ENCODE data around the gene TMEM255B.
A peak's percentile ranks its signal among the peaks of the same experiment; 100 is the strongest.

TMEM255B gene

DNA sequence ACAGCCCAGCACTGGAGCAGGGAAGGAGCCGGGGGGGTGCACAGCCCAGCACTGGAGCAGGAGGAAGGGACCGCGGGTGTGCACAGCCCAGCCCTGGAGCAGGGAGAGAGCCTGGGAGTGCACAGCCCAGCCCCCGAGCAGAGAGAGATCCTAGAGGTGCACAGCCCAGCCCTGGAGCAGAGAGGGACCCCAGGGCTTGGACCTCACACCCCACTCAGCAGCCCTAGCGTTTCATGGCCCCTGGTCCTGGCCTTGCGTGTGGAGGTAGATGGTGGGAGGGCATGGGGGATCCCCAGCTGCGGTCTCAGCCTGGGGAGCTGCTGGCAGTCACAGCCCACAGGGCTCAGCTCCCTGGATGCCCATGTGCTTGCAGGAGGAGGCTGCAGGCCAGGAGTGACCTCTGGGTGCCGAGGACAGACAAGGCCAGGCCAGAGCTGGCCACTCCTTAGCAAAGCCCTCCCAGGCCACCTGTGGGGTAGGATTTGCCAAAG lies 79.7 kb downstream of the TMEM255B start:
- Histone ChIP-seq H3K9me3 (replicated peaks; ENCODE audit: low read length) (no peaks in the 10 kb centered on the region), H3K4me1 (ENCODE audit: control insufficient read depth, insufficient read depth, low read length) (peaks cover 52% of the 10 kb centered on the region), H3K9ac (ENCODE audit: low read depth, low read length) (peak overlapping the region; percentile 48), H3K4me3 (ENCODE audit: low read length) (peak overlapping the region; percentile 62), H3K27me3 (ENCODE audit: control insufficient read depth, insufficient read depth, low read length) (no peaks in the 10 kb centered on the region), H3K36me3 (ENCODE audit: insufficient read depth, low read length) (peaks cover 50% of the 10 kb centered on the region), H3K4me2 (ENCODE audit: low read length) (peak overlapping the region; percentile 68)

- Histone ChIP-seq H3K4me1 (ENCODE audit: control insufficient read depth, insufficient read depth, low read length) (peaks cover 52% of the 10 kb centered on the region), H3K36me3 (ENCODE audit: insufficient read depth, low read length) (peaks cover 51% of the 10 kb centered on the region), H3K4me2 (ENCODE audit: low read length) (peak overlapping the region; percentile 68), H3K27me3 (ENCODE audit: control insufficient read depth, insufficient read depth, low read length) (no peaks in the 10 kb centered on the region), H3K4me3 (ENCODE audit: low read length) (no peak overlapping the region), H3K9me3 (replicated peaks; ENCODE audit: low read length) (no peaks in the 10 kb centered on the region), H3K9ac (ENCODE audit: low read depth, low read length) (peak overlapping the region; percentile 50)
Observed at GRCh38 chr13:113839536-113840204, 80.6 kb downstream of the TMEM255B start.

DNA sequence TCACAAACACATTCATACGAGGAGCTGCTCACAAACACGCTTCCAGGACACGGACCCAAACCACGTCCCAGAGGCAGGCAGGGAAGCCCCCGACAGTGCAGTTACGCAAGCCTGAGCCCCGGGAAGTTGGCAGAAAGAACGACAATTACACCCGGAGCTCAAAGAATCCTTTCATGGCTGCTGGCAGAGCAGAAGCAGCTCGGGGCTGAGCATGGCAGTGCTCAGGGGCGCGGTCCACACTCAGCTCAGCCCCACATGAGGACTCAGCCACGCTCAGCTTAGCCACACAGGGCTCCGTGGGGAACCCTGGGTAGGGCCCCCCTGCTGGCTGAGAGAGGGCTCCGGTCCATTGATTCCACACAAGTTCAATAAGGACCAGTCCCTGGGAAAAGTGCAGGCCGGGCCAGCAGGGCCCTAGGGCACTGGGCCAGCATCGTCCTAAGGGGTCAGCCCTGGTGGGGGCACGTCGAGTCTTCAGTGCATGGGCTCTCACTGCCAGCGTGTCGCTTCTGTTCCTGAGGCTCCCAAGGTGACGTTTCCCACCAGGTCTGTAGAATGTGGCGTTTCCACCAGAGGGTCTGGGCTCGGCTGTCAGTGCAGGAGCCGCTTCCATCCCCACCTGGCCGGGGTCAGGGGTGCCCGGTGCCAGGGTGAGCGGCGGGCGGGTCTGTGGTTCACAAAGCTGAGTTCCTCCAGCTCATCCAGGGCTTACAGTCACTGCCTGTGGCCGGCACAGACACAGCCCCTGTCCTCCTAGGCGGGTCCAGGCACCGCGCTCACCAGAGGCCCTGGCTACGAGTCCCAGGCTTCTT lies 81.7 kb downstream of the TMEM255B start:
- Histone ChIP-seq H3K9ac (ENCODE audit: low read depth, low read length) (peak overlapping the region; percentile 50), H3K4me2 (ENCODE audit: low read length) (peak overlapping the region; percentile 32)

GRCh38 chr13:113841353-113841650 lies 82.3 kb downstream of the TMEM255B start:
- Histone ChIP-seq H3K4me2 (ENCODE audit: low read length) (no peak overlapping the region), H3K4me3 (ENCODE audit: low read length) (no peak overlapping the region), H3K4me1 (ENCODE audit: control insufficient read depth, insufficient read depth, low read length) (peaks cover 42% of the 10 kb centered on the region), H3K27me3 (ENCODE audit: control insufficient read depth, insufficient read depth, low read length) (no peaks in the 10 kb centered on the region), H3K9ac (ENCODE audit: low read depth, low read length) (no peak overlapping the region), H3K36me3 (ENCODE audit: insufficient read depth, low read length) (peaks cover 61% of the 10 kb centered on the region), H3K9me3 (replicated peaks; ENCODE audit: low read length) (no peaks in the 10 kb centered on the region)

More for the DNA sequence above, 81.7 kb downstream of the TMEM255B start:
- no peak overlapping the region for H3K4me3 ChIP-seq (ENCODE audit: low read length)
- H3K9me3 ChIP-seq (replicated peaks; ENCODE audit: low read length) = no peaks in the 10 kb centered on the region
- H3K36me3 ChIP-seq (ENCODE audit: insufficient read depth, low read length) = peaks cover 56% of the 10 kb centered on the region
- no peaks in the 10 kb centered on the region for H3K27me3 ChIP-seq (ENCODE audit: control insufficient read depth, insufficient read depth, low read length)
- H3K4me1 ChIP-seq (ENCODE audit: control insufficient read depth, insufficient read depth, low read length) = peaks cover 45% of the 10 kb centered on the region

DNA sequence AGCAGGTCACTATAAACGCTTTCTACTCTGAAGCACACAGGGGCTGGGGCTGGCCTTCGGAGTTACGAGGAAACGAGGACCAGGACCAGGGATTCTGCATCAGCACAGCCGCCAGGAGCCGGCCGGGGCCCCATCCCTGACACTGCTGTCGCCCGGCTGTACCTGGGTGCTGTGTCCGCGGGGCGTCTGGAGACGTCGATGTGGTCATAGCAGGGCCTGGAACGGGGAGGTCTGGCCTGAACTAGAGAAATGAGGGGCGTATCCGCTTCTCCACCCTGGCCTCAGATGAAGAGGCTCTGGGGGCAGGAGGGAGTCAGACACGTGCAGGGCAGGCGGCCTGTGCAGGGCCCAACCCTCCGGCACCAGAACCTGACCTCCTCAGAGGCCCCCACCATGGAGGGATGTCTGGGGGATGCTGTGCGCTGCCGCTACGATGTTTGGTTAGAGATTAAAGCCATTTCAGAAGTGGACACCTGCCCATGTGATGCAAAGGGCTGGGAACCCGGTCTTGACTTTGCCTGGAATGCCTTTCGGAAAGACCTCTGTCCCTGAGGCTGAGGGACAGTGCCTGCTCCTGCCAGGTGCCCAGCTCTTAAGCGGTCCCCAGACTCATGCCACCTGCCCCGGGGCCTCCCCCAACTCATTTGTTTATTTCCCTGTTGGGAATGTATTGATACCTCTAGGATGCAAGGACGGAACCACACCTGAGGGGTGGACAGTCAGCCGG lies 83.5 kb downstream of the TMEM255B start:
- Histone ChIP-seq H3K36me3 (ENCODE audit: insufficient read depth, low read length) (peaks cover 71% of the 10 kb centered on the region), H3K27me3 (ENCODE audit: control insufficient read depth, insufficient read depth, low read length) (no peaks in the 10 kb centered on the region), H3K4me2 (ENCODE audit: low read length) (no peak overlapping the region), H3K9ac (ENCODE audit: low read depth, low read length) (no peak overlapping the region), H3K4me1 (ENCODE audit: control insufficient read depth, insufficient read depth, low read length) (peaks cover 34% of the 10 kb centered on the region), H3K4me3 (ENCODE audit: low read length) (no peak overlapping the region), H3K9me3 (replicated peaks; ENCODE audit: low read length) (no peaks in the 10 kb centered on the region)

DNA sequence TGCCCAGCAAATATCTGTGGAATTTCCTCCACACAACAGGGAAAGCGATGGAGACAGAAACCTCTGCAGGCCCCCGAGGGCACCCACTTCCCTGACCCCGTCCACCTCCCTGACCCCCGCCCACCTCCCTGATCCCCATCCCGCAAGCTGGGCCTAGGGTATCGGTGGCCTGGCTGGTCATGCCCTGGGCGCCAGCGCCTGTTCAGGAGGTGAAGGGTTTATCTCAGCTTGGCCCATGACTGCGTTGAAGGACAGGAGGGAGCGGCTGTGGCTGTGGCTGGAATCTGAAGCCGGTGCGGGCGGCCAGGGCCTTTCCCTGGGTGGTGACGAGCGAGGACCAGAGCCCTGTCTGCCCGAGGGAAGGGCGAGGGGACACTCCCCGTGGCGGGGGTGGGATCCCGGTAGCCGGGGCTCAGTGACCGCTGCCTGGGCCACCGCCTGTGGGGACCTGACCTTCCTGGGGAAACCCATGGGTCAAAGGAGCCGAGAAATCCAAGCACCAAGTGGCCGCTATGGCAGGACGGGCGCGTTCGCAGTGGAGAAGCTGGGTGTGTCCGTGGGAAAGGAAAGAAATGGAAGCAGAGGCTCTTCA lies 84.1 kb downstream of the TMEM255B start:
- peaks cover 72% of the 10 kb centered on the region for H3K36me3 ChIP-seq (ENCODE audit: insufficient read depth, low read length)
- H3K27me3 ChIP-seq (ENCODE audit: control insufficient read depth, insufficient read depth, low read length) = no peaks in the 10 kb centered on the region
- peaks cover 28% of the 10 kb centered on the region for H3K4me1 ChIP-seq (ENCODE audit: control insufficient read depth, insufficient read depth, low read length)

GRCh38 chr13:113843864-113844556 lies 85.0 kb downstream of the TMEM255B start:
- H3K9me3 ChIP-seq (replicated peaks; ENCODE audit: low read length) = no peaks in the 10 kb centered on the region

More for the DNA sequence above, 84.1 kb downstream of the TMEM255B start:
- no peak overlapping the region for H3K9ac ChIP-seq (ENCODE audit: low read depth, low read length)
- no peak overlapping the region for H3K4me2 ChIP-seq (ENCODE audit: low read length)
- H3K9me3 ChIP-seq (replicated peaks; ENCODE audit: low read length) = no peaks in the 10 kb centered on the region
- H3K4me3 ChIP-seq (ENCODE audit: low read length) = no peak overlapping the region

DNA sequence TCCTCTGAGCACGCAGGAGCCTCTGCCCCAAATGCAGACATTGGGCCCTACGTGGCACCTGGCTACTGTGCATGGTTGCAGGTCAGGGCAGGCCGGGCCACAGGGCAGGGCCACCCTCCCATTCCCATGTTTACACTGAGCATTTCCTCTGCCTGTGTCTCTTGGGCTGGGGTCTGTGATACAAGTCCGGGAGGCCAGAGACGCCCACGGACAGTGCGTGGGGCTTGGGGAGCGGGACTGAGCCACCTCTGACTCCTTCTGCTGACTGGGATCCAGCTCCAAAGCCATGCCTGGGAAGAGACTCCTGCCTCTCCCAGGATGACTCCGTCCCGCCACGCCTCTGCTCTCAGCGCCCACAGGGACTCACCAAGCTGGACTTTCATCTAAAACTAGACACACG lies 86.0 kb downstream of the TMEM255B start:
- Histone ChIP-seq H3K4me3 (ENCODE audit: low read length) (no peak overlapping the region), H3K9ac (ENCODE audit: low read depth, low read length) (no peak overlapping the region), H3K4me2 (ENCODE audit: low read length) (no peak overlapping the region), H3K9me3 (replicated peaks; ENCODE audit: low read length) (no peaks in the 10 kb centered on the region), H3K27me3 (ENCODE audit: control insufficient read depth, insufficient read depth, low read length) (no peaks in the 10 kb centered on the region), H3K4me1 (ENCODE audit: control insufficient read depth, insufficient read depth, low read length) (peaks cover 23% of the 10 kb centered on the region), H3K36me3 (ENCODE audit: insufficient read depth, low read length) (peaks cover 70% of the 10 kb centered on the region)

More at GRCh38 chr13:113843864-113844556, 85.0 kb downstream of the TMEM255B start:
- no peaks in the 10 kb centered on the region for H3K27me3 ChIP-seq (ENCODE audit: control insufficient read depth, insufficient read depth, low read length)
- H3K9ac ChIP-seq (ENCODE audit: low read depth, low read length) = no peak overlapping the region
- no peak overlapping the region for H3K4me3 ChIP-seq (ENCODE audit: low read length)
- H3K36me3 ChIP-seq (ENCODE audit: insufficient read depth, low read length) = peaks cover 76% of the 10 kb centered on the region
- H3K4me1 ChIP-seq (ENCODE audit: control insufficient read depth, insufficient read depth, low read length) = peaks cover 23% of the 10 kb centered on the region
- H3K4me2 ChIP-seq (ENCODE audit: low read length) = no peak overlapping the region

GRCh38 chr13:113845723-113846635 lies 87.0 kb downstream of the TMEM255B start:
- Histone ChIP-seq H3K4me2 (ENCODE audit: low read length) (no peak overlapping the region), H3K4me3 (ENCODE audit: low read length) (no peak overlapping the region), H3K36me3 (ENCODE audit: insufficient read depth, low read length) (peaks cover 67% of the 10 kb centered on the region), H3K9ac (ENCODE audit: low read depth, low read length) (no peak overlapping the region), H3K9me3 (replicated peaks; ENCODE audit: low read length) (no peaks in the 10 kb centered on the region), H3K27me3 (ENCODE audit: control insufficient read depth, insufficient read depth, low read length) (no peaks in the 10 kb centered on the region), H3K4me1 (ENCODE audit: control insufficient read depth, insufficient read depth, low read length) (peaks cover 14% of the 10 kb centered on the region)

DNA sequence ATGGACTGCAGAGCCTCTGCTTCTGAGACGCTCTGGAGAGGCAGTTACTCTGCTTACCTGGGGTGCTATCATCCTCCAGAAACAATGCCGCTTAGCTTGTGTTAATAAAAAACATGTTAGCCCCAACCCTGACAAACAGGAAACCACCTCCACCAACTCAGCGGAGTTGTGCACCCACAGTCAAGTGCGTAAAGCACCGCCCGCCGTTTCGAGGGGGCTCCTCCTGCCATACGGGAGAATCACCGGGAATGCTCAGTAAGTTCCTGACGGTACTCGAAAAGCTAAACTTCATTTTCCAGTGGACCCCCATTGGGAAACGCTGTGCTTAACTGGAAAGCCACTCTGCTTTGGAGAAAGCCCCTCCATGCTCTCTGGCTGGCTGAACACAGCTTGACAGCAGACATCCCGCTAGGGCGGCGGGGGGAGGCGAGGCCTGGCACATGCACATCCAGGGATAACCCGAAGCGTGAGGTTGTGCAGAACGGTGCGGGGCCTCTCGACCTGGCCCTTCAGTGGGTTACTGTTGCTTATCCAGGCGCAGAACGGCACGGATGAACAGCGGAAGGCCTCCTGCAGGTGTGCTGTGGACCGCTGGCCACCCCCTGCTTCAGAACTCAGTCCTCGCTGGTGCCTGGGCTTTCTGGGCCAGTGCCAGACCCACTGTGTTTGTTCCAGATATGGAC lies 87.8 kb downstream of the TMEM255B start:
- H3K4me3 ChIP-seq (ENCODE audit: low read length) = no peak overlapping the region
- no peak overlapping the region for H3K4me2 ChIP-seq (ENCODE audit: low read length)
- H3K9me3 ChIP-seq (replicated peaks; ENCODE audit: low read length) = no peaks in the 10 kb centered on the region
- peaks cover 67% of the 10 kb centered on the region for H3K36me3 ChIP-seq (ENCODE audit: insufficient read depth, low read length)
- H3K9ac ChIP-seq (ENCODE audit: low read depth, low read length) = no peak overlapping the region
- no peaks in the 10 kb centered on the region for H3K27me3 ChIP-seq (ENCODE audit: control insufficient read depth, insufficient read depth, low read length)
- H3K4me1 ChIP-seq (ENCODE audit: control insufficient read depth, insufficient read depth, low read length) = peaks cover 14% of the 10 kb centered on the region
